Liver (tissue), 3 donors: ENCODE results near the gene MGAT4A.

ENCODE experiments used
- CTCF ChIP-seq: fragments of 150-350 bp; IDR thresholded peaks from 2 replicates; pipeline ENCODE4 v1.5.1; 2017; ENCODE audit warnings: improper control_type of control experiment, low read depth, low read length; ENCODE audit not compliant: missing input control
- GABPA ChIP-seq, 2 donors: IDR thresholded peaks in 1 of 2; conservative IDR thresholded peaks in 1 of 2; 2 replicates each; pipeline ENCODE4 v1.6.1; 2016; ENCODE audit warnings: antibody characterized with exemption in 2 of 2, mild to moderate bottlenecking in 1 of 2, moderate library complexity in 1 of 2
- HNF4A ChIP-seq, 2 donors: conservative IDR thresholded peaks; 2 replicates each; pipeline ENCODE4 v1.6.1; 2016; ENCODE audit warnings: antibody characterized with exemption in 2 of 2, mild to moderate bottlenecking in 2 of 2
- HNF4G ChIP-seq: IDR thresholded peaks from 2 replicates; pipeline ENCODE4 v1.6.1; 2016; ENCODE audit warnings: antibody characterized with exemption
- JUND ChIP-seq, 2 donors: IDR thresholded peaks; 2 replicates each; pipeline ENCODE4 v1.6.1; 2016; ENCODE audit warnings: antibody characterized with exemption in 2 of 2
- MAX ChIP-seq: IDR thresholded peaks from 2 replicates; pipeline ENCODE4 v1.6.1; 2016; ENCODE audit warnings: antibody characterized with exemption
- RAD21 ChIP-seq, 2 donors: IDR thresholded peaks; 2 replicates each; pipeline ENCODE4 v1.6.1; 2016; ENCODE audit warnings: antibody characterized with exemption in 2 of 2, mild to moderate bottlenecking in 2 of 2
- REST ChIP-seq: IDR thresholded peaks from 2 replicates; pipeline ENCODE4 v1.6.1; 2016; ENCODE audit warnings: antibody characterized with exemption, mild to moderate bottlenecking
- RXRA ChIP-seq, 2 donors: IDR thresholded peaks; 2 replicates each; pipeline ENCODE4 v1.6.1; 2017 to 2018; ENCODE audit warnings: antibody characterized with exemption in 2 of 2, mild to moderate bottlenecking in 1 of 2
- SP1 ChIP-seq: IDR thresholded peaks from 2 replicates; pipeline ENCODE4 v1.6.1; 2018; ENCODE audit warnings: antibody characterized with exemption, mild to moderate bottlenecking
- TAF1 ChIP-seq: conservative IDR thresholded peaks from 2 replicates; pipeline ENCODE4 v1.6.1; 2016; ENCODE audit warnings: antibody characterized with exemption, mild to moderate bottlenecking
- YY1 ChIP-seq: IDR thresholded peaks from 2 replicates; pipeline ENCODE4 v1.6.1; 2016; ENCODE audit warnings: antibody characterized with exemption, mild to moderate bottlenecking
- ZBTB33 ChIP-seq: IDR thresholded peaks from 2 replicates; pipeline ENCODE4 v1.6.1; 2016; ENCODE audit warnings: antibody characterized with exemption
- donor health status: healthy.
- donor health status: healthy.

- no peak for TF ChIP-seq HNF4G
- TF ChIP-seq TAF1: no peak
- TF ChIP-seq CTCF: no peak
- no peak for TF ChIP-seq YY1
- TF ChIP-seq RAD21 (IDR thresholded peaks at IDR 0.05): no peak
- no peak for TF ChIP-seq JUND (IDR thresholded peaks at IDR 0.05)
- TF ChIP-seq ZBTB33: no peak
- no peak for TF ChIP-seq MAX
- no peak for TF ChIP-seq SP1
- TF ChIP-seq HNF4A (conservative IDR thresholded peaks at IDR 0.05): no peak
- no peak for TF ChIP-seq RXRA (IDR thresholded peaks at IDR 0.05)
- no peak for TF ChIP-seq REST
- no peak for TF ChIP-seq GABPA (IDR thresholded peaks at IDR 0.05 in 1 of 2, conservative IDR thresholded peaks at IDR 0.05 in 1 of 2)
Measured at GRCh38 chr2:98585386-98585785, 145.5 kb downstream of the MGAT4A start.
